Heart right ventricle (tissue), 16 donors: Measurements from ENCODE around the gene TRAM2. TPM values are rescaled to one million over a fixed set of nuclear protein-coding genes. Genes with fewer than 3 reads are reported as not detected.

Experiments used
- ATAC-seq, 8 donors: fragments of 200-7000 bp; cut with Tn5 transposase; one replicate each; pipeline ENCODE4 v1.9.1; 2020; ENCODE audit warnings: mild to moderate bottlenecking in 8 of 8, moderate library complexity in 8 of 8, moderate number of reproducible peaks in 1 of 8
- DNase-seq, 2 donors: peaks; one replicate each; pipeline ENCODE4 v3.0.0-alpha.2; 2020
- H3K27ac ChIP-seq, 10 donors: fragments of 200-600 bp; sonication (generic) in 2 of 10; one replicate each; pipeline versions ENCODE4 v1.5.0 to v1.8.0; 2020 to 2022; ENCODE audit warnings: mild to moderate bottlenecking in 3 of 10
- H3K27me3 ChIP-seq, 7 donors: fragments of 200-600 bp; one replicate each; pipeline ENCODE4 v1.8.0; 2021 to 2022; ENCODE audit warnings: mild to moderate bottlenecking in 2 of 7
- H3K36me3 ChIP-seq, 9 donors: fragments of 200-600 bp; sonication (generic) in 1 of 9; one replicate each; pipeline versions ENCODE4 v1.5.0 to v1.8.0; 2020 to 2022; ENCODE audit warnings: mild to moderate bottlenecking in 2 of 9
- H3K4me1 ChIP-seq, 9 donors: fragments of 200-600 bp; sonication (generic) in 1 of 9; one replicate each; pipeline versions ENCODE4 v1.5.0 to v1.8.0; 2020 to 2022; ENCODE audit warnings: mild to moderate bottlenecking in 4 of 9
- H3K4me3 ChIP-seq, 10 donors: fragments of 200-600 bp; sonication (generic) in 2 of 10; one replicate each; pipeline versions ENCODE4 v1.5.0 to v1.8.0; 2020 to 2022; ENCODE audit warnings: mild to moderate bottlenecking in 7 of 10, moderate library complexity in 2 of 10
- H3K9me3 ChIP-seq, 11 donors: fragments of 200-600 bp in 10 of 11; sonication (generic) in 2 of 11; one replicate each; pipeline versions ENCODE4 v1.5.0 to v1.8.0; 2013 to 2022; ENCODE audit warnings: mild to moderate bottlenecking in 2 of 11, control low read depth in 1 of 11, moderate library complexity in 1 of 11
- WGBS, 2 donors: extraction: QIAGEN DNeasy Blood & Tissue Kit; methylation state at CpG; one replicate each; pipeline ENCODE4 v1.1.7; 2013; ENCODE audit warnings: inconsistent platforms in 1 of 2; 5-methylcytosine and 5-hydroxymethylcytosine counted together
- intact Hi-C, 10 donors: fragments of 100-400 bp; cut with DNase I; formaldehyde crosslinking; loops; one replicate each; pipeline versions ENCODE4 v1.11.1 to v1.14.2; 2022
- long read RNA-seq, 3 donors: library from polyadenylated mRNA; unstranded; transcript quantifications; one replicate each; pipeline ENCODE4 v2.0.0, GENCODE V29; 2020 to 2021
- polyA plus RNA-seq, 2 donors: library from polyadenylated mRNA; stranded (reverse); fragments of 200-250 nt; gene quantifications; one replicate each; pipeline ENCODE4 v1.2.3, GENCODE V29; 2013
- total RNA-seq, 10 donors: library from RNA; stranded (reverse); fragmentation: NEBNext Ultra II Directional in 3 of 10; extraction: Animal tissue kit (Norgen Biotek cat#: 25700) in 3 of 10; gene quantifications; one replicate each; pipeline versions ENCODE4 v1.2.1 to v1.2.4, GENCODE V29; 2021 to 2023
- TF ChIP-seq, protein P1 (sequence below), 9 donors: fragments of 200-600 bp; sonication (generic) in 2 of 9; IDR thresholded peaks; one replicate each; pipeline versions ENCODE4 v1.5.0 to v1.8.0; 2021 to 2022; ENCODE audit warnings: antibody characterized with exemption in 9 of 9, mild to moderate bottlenecking in 5 of 9, moderate library complexity in 1 of 9
- donor health status: Arrhythmogenic right ventricular cardiomyopathy.
- donor health status: ischemic (EF 13 %, LVEDD 7.1; RV severe dilation, severe dysfunction).
- donor health status: healthy with polysubstance abuse.
- donor health status: DM: no; HTN: yes; CAD: no.
- donor health status: DM: no; HTN: no; CAD: no.
- donor health status: ischemic (EF 25% LVEDD 6.9; RV normal size, moderate dysfunction).
- donor health status: ischemic (EF 25% LVEDD 5.7; RV mildly dilated, moderate dysfunction).
- donor health status: healthy.
- donor health status: DM: yes; HTN: yes; CAD: no.
- donor health status: Ischemic cardiomyopathy.
- donor health status: ischemic (EF 35%, LVEDD 5.7; RV mildly dilated, moderate dysfunction).
- donor health status: nonischemic (EF 11% LVEDD 7.7; RV severe dilation, severe dysfunction).
- donor health status: DM: yes; HTN: yes; CAD: no.
- donor health status: PGD.
- donor health status: ischemic (EF 29% LVEDD 5.4; RV normal size, mild dysfunction).
- donor health status: nonischemic (EF 23%, LVEDD 6.1; RV moderate dilation, normal function).

Gene TRAM2, protein sequence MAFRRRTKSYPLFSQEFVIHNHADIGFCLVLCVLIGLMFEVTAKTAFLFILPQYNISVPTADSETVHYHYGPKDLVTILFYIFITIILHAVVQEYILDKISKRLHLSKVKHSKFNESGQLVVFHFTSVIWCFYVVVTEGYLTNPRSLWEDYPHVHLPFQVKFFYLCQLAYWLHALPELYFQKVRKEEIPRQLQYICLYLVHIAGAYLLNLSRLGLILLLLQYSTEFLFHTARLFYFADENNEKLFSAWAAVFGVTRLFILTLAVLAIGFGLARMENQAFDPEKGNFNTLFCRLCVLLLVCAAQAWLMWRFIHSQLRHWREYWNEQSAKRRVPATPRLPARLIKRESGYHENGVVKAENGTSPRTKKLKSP
- total RNA-seq, result 10 to 100 TPM in 7 of 10 donors, 1 to 10 TPM in 3; 7.9 to 17.3 (median 11.0) TPM
- 1 to 10 TPM; 5.0 to 7.2 TPM for polyA plus RNA-seq
- long read RNA-seq, donor 1, full-length matches to known transcripts, result 17 of 42 reads
- long read RNA-seq, donor 1, partial matches to known transcripts, result 3 of 42 reads
- long read RNA-seq, donor 1, other reads (novel, unspliced or antisense), result 22 of 42 reads
- long read RNA-seq, donor 2, full-length matches to known transcripts, result 20 of 43 reads
- long read RNA-seq, donor 2, partial matches to known transcripts, result 2 of 43 reads
- long read RNA-seq, donor 2, other reads (novel, unspliced or antisense), result 21 of 43 reads
- long read RNA-seq, donor 3, full-length matches to known transcripts, result 31 of 119 reads
- long read RNA-seq, donor 3, partial matches to known transcripts, result 3 of 119 reads
- long read RNA-seq, donor 3, other reads (novel, unspliced or antisense), result 85 of 119 reads

DNA sequence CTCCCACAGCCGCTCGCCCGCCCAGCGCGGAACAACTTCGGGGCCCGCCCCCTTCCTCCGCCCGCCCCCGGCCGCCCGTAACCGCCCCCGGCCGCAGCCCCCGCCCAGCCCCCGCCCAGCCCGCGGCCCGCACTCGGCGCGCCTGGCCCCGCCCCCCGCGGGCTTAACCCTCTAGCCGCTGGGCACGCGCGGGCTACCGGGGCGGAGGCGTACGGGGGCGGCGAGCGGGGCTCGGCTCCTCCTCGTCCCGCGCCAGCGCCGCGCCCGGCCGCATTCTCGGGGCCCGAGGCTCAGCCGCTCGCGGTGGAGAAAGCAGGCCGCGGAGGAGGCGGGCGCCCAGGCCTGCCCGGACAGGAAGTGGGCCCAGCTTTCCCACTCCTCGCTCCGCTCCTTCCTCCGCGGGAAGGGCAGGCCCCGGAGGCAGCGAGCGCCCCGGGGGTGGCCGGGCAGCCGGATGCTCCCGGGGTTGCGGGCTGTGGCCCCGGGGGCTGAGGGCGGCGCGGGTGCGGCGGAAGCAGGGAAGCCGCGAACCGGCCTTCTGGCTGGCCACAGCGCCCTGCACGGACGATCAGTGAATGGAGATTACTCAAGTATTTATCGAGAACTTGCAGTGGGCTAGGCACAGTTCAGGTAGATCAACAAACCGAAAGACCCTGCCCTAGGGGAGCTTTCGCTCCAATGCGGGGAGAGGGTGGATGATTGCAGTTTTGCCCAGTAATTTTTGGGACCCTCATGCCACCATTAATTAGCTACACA is at the start of gene TRAM2:
TSS of gene TRAM2 (minus strand) at position 39 of the 756 bp plus-strand sequence. CDS start 145 bp downstream, outside the sequence.
- DNase-seq (peak; percentile 86 to 91), ATAC-seq (peak; percentile 75 to 94 (median 88))
- Histone ChIP-seq H3K9me3 (no peaks in the 10 kb centered on the region), H3K36me3 (peaks cover 0 to 16% (median 0%) of the 10 kb centered on the region in 9 donors), H3K4me1 (peaks cover 0 to 56% (median 51%) of the 10 kb centered on the region in 9 donors), H3K27me3 (no peaks in the 10 kb centered on the region), H3K27ac (peak within 1 kb of the TSS; percentile 96 to 100 (median 99)), H3K4me3 (peak within 1 kb of the TSS; percentile 71 to 97 (median 86))
- 0% methylated on average over 60 to 81 of the region's 84 CpGs for WGBS, 2 donors
- TF ChIP-seq, protein P1, sequence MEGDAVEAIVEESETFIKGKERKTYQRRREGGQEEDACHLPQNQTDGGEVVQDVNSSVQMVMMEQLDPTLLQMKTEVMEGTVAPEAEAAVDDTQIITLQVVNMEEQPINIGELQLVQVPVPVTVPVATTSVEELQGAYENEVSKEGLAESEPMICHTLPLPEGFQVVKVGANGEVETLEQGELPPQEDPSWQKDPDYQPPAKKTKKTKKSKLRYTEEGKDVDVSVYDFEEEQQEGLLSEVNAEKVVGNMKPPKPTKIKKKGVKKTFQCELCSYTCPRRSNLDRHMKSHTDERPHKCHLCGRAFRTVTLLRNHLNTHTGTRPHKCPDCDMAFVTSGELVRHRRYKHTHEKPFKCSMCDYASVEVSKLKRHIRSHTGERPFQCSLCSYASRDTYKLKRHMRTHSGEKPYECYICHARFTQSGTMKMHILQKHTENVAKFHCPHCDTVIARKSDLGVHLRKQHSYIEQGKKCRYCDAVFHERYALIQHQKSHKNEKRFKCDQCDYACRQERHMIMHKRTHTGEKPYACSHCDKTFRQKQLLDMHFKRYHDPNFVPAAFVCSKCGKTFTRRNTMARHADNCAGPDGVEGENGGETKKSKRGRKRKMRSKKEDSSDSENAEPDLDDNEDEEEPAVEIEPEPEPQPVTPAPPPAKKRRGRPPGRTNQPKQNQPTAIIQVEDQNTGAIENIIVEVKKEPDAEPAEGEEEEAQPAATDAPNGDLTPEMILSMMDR (IDR thresholded peaks at IDR 0.05), result peak in 6 of 9 donors; percentile 7 to 44 (median 14)
- intact Hi-C loops, result loop anchor here in 9 of 10 donors (1.0 to 10.0 kb wide), 8 partner anchors 60 to 161 kb away; no protein-coding TSS in a partner anchor

DNA sequence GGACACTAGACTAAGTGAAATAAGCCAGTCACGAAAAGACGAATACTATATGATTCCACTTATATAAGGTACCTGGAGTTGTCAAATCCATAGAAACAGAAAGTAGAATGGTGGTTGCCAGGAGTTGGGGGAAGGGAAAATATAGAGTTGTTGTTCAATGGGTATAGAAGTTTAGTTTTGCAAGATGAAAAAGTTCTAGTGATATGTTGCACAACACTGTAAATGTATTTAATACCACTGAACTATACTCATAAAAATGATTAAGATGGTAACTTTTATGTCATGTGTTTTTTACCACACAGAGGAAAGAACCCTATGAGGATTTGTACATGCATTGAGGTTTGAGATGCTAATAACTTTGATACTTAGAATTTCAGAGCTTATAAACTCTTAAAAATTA is 46.0 kb upstream of the TRAM2 start:
- TF ChIP-seq, protein P1 (IDR thresholded peaks at IDR 0.05), result no peak
- 89 to 90% methylated on average over 2 of the region's 2 CpGs for WGBS, 2 donors
- Histone ChIP-seq H3K4me1 (no peaks in the 10 kb centered on the region), H3K36me3 (no peaks in the 10 kb centered on the region), H3K27me3 (no peaks in the 10 kb centered on the region), H3K27ac (no peak overlapping the region), H3K4me3 (no peak overlapping the region), H3K9me3 (no peaks in the 10 kb centered on the region)
- DNase-seq (no peak), ATAC-seq (no peak)
- intact Hi-C loops, result no loop called here

DNA sequence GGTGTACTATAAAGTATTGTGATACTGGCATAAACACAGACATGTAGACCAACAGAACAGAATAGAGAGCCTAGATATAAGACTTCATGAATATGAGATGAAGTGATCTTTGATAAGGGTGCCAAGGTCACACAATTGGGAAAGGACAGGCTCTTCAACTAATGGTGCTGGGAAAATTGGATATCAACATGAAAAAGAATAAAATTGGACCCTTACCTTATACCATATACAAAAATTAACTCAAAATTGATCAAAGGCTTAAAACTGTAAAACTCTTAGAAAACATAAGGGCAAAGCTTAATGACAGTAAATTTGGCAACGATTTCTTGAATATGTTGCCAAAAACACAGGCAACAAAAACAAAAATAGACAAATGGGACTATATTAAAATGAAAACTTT is 44.8 kb upstream of the TRAM2 start:
- H3K27ac ChIP-seq, result no peak overlapping the region
- no peaks in the 10 kb centered on the region for H3K9me3 ChIP-seq
- 70 to 72% methylated on average over 1 of the region's 1 CpG for WGBS, 2 donors
- TF ChIP-seq, protein P1 (IDR thresholded peaks at IDR 0.05), result no peak
- no peaks in the 10 kb centered on the region for H3K27me3 ChIP-seq
- ATAC-seq (no peak), DNase-seq (no peak)
- intact Hi-C loops, result no loop called here
- H3K4me3 ChIP-seq, result no peak overlapping the region
- no peaks in the 10 kb centered on the region for H3K36me3 ChIP-seq
- no peaks in the 10 kb centered on the region for H3K4me1 ChIP-seq

DNA sequence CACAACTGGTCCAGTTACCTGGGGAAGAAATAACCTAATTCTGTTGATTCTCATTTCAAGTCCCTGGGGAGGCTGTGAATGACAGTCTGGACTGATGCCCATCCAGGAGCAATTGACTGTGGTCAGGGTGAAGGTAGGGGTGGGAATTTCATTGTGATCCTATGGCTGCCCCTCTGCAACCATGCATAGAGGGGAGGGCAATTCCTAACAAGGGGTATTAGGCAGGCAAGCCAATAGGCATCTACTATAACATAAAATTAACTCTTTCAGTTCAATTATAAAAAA is 44.0 kb upstream of the TRAM2 start:
- ATAC-seq (no peak), DNase-seq (no peak)
- TF ChIP-seq, protein P1 (IDR thresholded peaks at IDR 0.05), result no peak
- no peaks in the 10 kb centered on the region for H3K4me1 ChIP-seq
- H3K9me3 ChIP-seq, result no peaks in the 10 kb centered on the region
- H3K27me3 ChIP-seq, result no peaks in the 10 kb centered on the region
- no peak overlapping the region for H3K4me3 ChIP-seq
- no peaks in the 10 kb centered on the region for H3K36me3 ChIP-seq
- H3K27ac ChIP-seq, result no peak overlapping the region
- intact Hi-C loops, result no loop called here
